Posterior cingulate gyrus (tissue), 11 donors: ENCODE results near the gene EMP1.

Experiments
- DNase-seq, 10 donors: peaks; one replicate each; pipeline versions ENCODE4 v3.0.0 to v3.0.0-alpha.2; 2020 to 2021; ENCODE audit warnings: mixed read lengths in 3 of 10
- intact Hi-C: fragments of 100-400 bp; cut with DNase I; formaldehyde crosslinking; loops from one replicate; pipeline ENCODE4 v1.15.1; 2023

Gene EMP1

DNA sequence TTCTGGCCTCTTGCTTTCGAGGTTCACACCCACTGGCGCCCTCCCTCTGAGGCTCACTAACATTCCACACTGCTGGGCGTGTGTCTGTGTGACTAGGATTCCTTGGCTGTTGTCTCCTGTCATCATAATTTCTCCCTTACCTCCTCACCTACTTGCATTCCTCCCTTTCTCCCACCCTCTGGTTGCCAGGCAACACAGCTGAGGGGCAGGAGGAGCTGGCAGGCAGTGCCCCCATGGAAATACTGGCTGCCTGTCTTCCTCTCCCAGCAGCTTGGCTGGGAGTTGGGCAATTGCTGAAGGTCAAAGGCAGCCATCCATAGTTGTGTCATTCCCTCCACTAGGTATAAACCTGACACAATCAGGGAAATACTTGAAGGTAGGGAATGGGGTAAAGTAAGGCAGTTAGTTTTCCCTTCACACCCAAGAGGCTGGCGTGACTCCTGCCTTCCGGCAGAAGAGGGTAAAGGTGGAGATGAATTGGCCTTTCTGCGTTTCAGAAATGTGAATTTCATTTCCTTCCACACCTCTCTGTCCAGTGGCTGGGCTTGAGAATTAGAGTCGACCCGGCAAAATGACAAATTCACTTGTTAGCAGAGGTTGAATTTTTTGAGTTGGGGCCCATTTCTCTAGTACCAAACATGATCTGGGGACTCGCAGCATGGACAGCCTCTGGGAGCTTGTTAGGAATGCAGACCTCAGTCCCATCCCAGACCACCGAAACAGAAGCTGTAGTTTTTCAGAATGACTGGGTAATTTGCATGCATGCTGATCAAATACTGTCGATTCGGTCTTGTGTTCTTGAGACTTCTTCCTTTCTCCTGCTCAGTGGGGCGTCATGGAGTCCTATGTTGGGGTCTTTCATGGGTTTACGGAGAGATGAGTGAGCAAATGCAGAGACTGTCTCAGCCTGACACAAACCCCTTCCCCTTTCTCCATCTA lies 24.3 kb upstream of the EMP1 start:
- peak in 1 of 10 donors; percentile 78 for DNase-seq

GRCh38 chr12:13173012-13173932 lies 23.3 kb upstream of the EMP1 start:
- intact Hi-C loops = no loop called here

More for the DNA sequence above, 24.3 kb upstream of the EMP1 start:
- intact Hi-C loops = no loop called here

DNA sequence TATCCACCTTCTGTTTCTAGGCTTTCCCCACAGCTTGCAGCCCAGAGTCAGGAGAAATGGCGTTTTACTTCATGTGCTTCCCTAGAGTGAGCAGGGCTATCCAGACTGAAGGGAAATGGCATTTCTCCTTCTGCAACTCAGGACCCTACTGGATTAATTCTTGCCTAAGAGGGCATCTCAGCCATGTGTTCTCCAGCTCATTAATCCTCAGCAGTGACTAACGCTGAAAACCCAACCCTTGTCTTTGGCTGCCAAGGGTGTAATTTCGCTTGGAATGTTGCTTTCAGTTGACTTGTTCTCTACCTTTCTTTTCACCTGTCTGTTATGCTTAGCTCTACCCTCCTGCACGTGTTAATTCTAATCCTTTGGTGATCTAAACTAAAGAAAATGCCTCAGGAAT lies 21.0 kb upstream of the EMP1 start:
- DNase-seq = no peak
- intact Hi-C loops = no loop called here

More at GRCh38 chr12:13173012-13173932, 23.3 kb upstream of the EMP1 start:
- DNase-seq = peak in 3 of 10 donors; percentile 17 to 84 (median 53)

DNA sequence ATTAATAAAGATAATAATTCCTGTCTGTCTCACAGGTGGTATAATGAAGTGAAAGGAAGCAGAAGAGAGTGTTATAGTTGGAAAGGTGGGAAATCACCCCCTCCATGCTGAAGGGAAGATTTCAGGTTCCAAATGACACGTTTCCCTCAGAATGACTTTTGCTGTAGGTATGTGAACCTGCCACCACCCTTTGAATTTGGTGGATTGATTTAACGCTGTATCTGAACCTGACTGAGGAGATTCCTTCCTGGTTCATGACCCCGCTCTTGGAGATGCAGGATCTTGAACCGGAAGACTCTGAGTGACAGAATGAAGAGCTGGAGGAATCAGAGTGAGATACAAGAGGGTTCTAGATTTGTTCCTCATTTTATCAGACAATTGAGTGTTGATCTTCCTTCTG lies 20.3 kb upstream of the EMP1 start:
- DNase-seq = no peak
- intact Hi-C loops = no loop called here

DNA sequence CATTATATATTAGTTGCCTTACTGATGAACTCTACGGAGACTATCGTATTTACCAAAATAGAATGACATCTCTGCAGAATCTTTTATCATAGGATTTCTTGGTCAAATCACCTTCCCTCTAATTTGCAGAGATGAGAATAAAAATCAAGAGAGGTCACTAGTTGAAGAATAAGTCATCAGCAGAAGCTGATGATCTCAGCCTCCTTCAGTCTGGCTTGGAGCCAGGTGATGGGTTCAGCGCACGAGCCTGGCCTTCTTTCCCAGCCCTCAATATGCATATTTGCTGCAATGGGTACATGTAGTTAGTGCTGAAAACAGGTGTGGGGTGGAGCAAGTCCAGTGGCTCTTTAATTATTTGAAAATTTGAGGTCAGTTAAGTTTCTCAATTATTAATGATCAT lies 19.2 kb upstream of the EMP1 start:
- intact Hi-C loops = no loop called here
- no peak for DNase-seq

DNA sequence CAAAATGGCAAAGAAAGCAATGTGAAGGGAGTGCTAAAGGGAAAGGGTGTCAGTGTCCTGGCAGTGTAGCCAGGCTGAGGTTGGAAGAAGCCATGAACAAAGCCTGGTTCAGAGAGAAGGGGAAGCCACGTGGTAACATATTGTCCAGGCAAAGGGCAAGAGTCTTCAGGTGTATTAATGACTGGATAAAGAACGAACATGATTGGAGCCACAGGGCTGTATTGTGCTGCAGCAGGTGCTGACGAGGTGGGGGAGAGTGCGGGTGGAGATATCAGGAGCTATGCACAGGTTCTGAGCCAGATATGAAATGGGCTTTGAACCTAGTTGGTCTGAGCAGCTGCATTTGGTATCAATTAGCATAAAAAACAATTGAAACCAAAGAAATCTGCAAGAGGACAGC lies 18.6 kb upstream of the EMP1 start:
- intact Hi-C loops = no loop called here
- no peak for DNase-seq

- intact Hi-C loops = no loop called here
- DNase-seq = peak in 1 of 10 donors; percentile 12
Measured at GRCh38 chr12:13178568-13179210, 17.8 kb upstream of the EMP1 start.

- DNase-seq = peak in 7 of 10 donors; percentile 31 to 93 (median 49)
- intact Hi-C loops = no loop called here
Measured at GRCh38 chr12:13179211-13180074, 17.1 kb upstream of the EMP1 start.

- no peak for DNase-seq
- intact Hi-C loops = no loop called here
Measured at GRCh38 chr12:13181375-13182070, 15.0 kb upstream of the EMP1 start.

DNA sequence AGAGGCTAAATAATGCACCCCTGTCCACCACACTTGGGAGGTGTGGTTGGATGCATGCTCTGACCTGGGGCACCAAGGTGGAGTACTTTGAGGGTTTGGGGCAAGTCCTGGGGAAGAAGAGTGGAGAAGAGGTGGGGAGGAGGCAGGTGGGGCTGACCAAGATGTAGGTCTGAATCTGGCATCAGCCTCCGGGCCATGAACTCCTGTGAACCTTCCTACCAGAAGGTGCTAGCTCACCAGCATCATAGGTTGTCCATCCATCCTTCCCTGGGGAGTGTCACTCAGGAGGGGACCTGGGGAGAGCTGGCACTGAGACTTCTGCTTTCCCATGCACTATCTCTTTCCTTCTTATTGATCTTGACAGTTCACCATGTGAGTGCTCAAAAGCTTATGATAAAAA lies 13.6 kb upstream of the EMP1 start:
- no peak for DNase-seq
- intact Hi-C loops = no loop called here

DNA sequence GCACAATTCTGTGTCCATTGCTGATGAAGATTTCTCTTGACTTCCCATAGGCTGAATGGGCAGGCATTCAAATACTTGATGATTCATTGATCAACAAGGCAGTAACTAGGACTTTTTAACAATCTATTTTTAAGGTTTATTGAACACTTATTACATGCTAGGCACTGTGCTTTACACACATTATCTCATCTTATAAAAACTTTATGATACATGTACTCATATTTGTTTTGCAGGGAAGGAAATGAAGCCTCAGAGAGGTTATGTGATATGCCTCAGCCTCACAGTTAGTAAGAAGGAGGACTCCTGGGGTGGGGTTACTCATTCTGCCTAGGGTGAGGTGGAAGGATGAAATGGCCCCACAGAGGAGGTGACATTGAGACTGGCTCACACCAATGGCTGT lies 12.9 kb upstream of the EMP1 start:
- DNase-seq = no peak
- intact Hi-C loops = no loop called here

DNA sequence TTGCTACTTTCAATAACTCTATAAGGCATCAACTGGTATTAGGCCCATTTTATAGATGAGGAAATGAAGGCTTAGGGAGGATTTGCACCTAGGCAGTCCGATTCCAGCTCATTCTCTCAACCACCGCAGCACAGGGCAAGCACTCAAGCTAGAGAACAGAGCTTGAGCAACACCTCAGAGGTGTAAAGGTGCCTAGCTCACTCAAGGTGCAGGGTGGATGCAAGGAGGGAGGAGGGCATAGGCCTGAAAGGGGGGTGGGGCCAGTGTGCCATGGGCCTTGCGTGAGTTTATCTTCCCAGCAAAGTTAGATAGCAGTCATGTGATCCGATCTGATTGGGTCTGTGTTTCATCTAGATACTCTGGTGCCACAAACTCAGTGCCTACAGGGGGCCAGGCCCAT lies 10.2 kb upstream of the EMP1 start:
- intact Hi-C loops = no loop called here
- no peak for DNase-seq

- DNase-seq = no peak
- intact Hi-C loops = no loop called here
Measured at GRCh38 chr12:13187399-13187798, 9.1 kb upstream of the EMP1 start.

DNA sequence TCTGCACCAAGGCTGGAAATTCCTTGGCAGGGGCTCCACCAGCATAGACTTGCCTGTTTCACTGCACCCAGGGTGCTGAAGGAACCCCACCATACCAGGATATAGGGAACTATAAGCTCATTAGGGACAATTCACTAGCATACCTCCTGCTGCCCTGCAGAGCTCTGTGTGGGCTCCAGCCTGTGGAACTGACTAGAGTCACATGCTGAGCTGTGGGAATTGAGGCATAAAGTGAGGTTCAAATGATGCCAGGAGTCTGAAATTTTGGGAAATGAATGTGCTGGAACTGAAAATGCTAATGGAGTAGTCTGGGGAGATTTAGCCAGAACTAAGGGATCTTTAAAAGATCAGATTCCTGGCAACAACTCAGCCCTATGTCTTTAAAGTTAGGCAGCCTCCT lies 7.3 kb upstream of the EMP1 start:
- intact Hi-C loops = no loop called here

DNA sequence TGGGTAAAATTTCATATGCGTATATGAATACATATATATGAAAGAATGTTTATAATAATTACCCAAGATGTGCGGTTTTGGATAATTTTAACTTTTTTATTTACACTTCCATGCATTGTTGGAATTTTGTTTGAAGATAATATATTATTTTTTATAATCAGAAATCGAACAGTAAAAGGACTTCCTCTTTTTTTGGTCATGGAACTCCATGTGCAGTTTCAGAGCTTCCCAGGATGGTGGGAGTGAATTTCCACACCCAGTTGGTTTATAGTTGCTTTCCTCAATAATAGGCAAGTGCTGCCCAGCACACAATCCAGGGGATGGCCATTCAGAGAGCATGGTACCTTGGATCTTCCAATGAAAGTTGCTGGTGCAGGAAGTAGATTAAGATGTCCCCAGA lies 6.3 kb upstream of the EMP1 start:
- intact Hi-C loops = no loop called here
- DNase-seq = no peak

More for the DNA sequence above, 7.3 kb upstream of the EMP1 start:
- DNase-seq = no peak

GRCh38 chr12:13192719-13193118 lies 3.8 kb upstream of the EMP1 start:
- intact Hi-C loops = no loop called here
- DNase-seq = no peak

- no peak for DNase-seq
- intact Hi-C loops = no loop called here
Measured at GRCh38 chr12:13193505-13194231, 2.9 kb upstream of the EMP1 start.

DNA sequence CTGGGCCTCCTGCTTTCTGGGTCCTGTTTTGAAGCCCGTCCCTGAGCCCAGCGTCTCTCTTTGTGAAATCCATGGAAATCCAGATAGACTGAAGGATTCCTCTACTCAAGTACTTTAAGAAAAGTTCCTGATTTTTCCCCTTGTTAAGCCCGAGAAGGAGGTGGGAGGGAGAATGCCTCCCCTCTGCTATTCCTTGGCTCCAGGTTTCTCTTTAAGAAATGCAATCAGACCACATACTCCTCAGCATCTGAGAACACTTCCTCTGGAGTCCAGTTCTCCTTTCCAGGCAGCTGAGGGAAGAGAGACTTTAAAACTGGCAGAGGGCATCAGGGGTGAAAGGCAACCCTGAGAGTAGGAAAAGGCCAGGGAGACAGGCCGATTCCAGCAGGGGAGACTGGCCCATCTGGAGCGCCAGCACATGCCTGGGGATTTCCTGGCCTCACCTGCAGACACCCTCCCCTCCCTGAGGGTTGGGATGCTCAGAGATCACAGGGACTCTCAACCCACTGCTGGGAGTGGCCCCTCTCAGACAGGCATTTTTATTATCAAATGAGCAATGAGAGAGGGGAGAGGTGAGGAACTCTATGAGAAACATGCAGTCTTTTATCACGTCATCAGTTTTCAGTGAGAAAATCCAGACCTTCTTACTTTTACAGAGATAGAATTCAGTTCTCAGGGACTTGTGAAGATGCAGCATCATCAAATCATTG lies 2.0 kb upstream of the EMP1 start:
- no peak for DNase-seq
- intact Hi-C loops = no loop called here
